ENCODE results near the gene NPDC1. TPM values are rescaled to one million over a fixed set of nuclear protein-coding genes. Genes with fewer than 3 reads are reported as not detected.

Gene NPDC1
- total RNA-seq, 1 donor from 2014 or later: 95.3 TPM

- DNase-seq (ENCODE audit: low spot score): no peak
Measured at GRCh38 chr9:136995772-136996311, 50.1 kb downstream of the NPDC1 start.

GRCh38 chr9:136995362-136995761, 50.6 kb downstream of the NPDC1 start:
- no peak for DNase-seq (ENCODE audit: low spot score)

GRCh38 chr9:136994888-136995230, 51.1 kb downstream of the NPDC1 start:
- no peak for DNase-seq (ENCODE audit: low spot score)

- no peak for DNase-seq (ENCODE audit: low spot score)
Measured at GRCh38 chr9:136994180-136994887, 51.6 kb downstream of the NPDC1 start.

- no peak for DNase-seq (ENCODE audit: low spot score)
Measured at GRCh38 chr9:136992819-136993369, 53.1 kb downstream of the NPDC1 start.

GRCh38 chr9:136991993-136992818, 53.8 kb downstream of the NPDC1 start, which contains the start of gene PAXX:
Gene PAXX (plus strand): TSS chr9:136992422. CDS start chr9:136992444, 22 bp downstream.
- DNase-seq (ENCODE audit: low spot score): peak; percentile 98

GRCh38 chr9:136990242-136990911, 55.6 kb downstream of the NPDC1 start:
- DNase-seq (ENCODE audit: low spot score): no peak

Other genes with a start within 250 kb of the NPDC1 start
- 0.71 TPM for gene CCDC183, start 249.8 kb downstream of the NPDC1 start, total RNA-seq
- gene RABL6, start 238.2 kb downstream of the NPDC1 start, total RNA-seq: 54.9 TPM
- 1.00 TPM for gene AJM1, start 203.7 kb downstream of the NPDC1 start, total RNA-seq
- 89.6 TPM for gene PHPT1, start 196.8 kb downstream of the NPDC1 start, total RNA-seq
- 1.6 TPM for gene MAMDC4, start 193.8 kb downstream of the NPDC1 start, total RNA-seq
- 215 TPM for gene EDF1, start 179.9 kb downstream of the NPDC1 start, total RNA-seq
- gene TRAF2, start 159.7 kb downstream of the NPDC1 start, total RNA-seq: 8.8 TPM
- gene FBXW5, start 101.4 kb downstream of the NPDC1 start, total RNA-seq: 95.2 TPM
- gene C8G, start 100.9 kb downstream of the NPDC1 start, total RNA-seq: not detected
- not detected for gene LCN12, start 93.9 kb downstream of the NPDC1 start, total RNA-seq
- 249 TPM for gene PTGDS, start 68.7 kb downstream of the NPDC1 start, total RNA-seq
- gene LCNL1, start 63.2 kb downstream of the NPDC1 start, total RNA-seq: 0.71 TPM
- 29.4 TPM for gene PAXX, start 53.8 kb downstream of the NPDC1 start, total RNA-seq
- 1.6 TPM for gene CLIC3, start 49.6 kb downstream of the NPDC1 start, total RNA-seq
- 47.2 TPM for gene ABCA2, start 17.9 kb downstream of the NPDC1 start, total RNA-seq
- 0.55 TPM for gene FUT7, start 14.1 kb downstream of the NPDC1 start, total RNA-seq
- gene ENTPD2, start 7.9 kb upstream of the NPDC1 start, total RNA-seq: not detected
- 0.42 TPM for gene SAPCD2, start 24.4 kb upstream of the NPDC1 start, total RNA-seq
- 28.1 TPM for gene UAP1L1, start 31.3 kb upstream of the NPDC1 start, total RNA-seq
- 33.0 TPM for gene MAN1B1, start 40.8 kb upstream of the NPDC1 start, total RNA-seq
- 150 TPM for gene DPP7, start 68.6 kb upstream of the NPDC1 start, total RNA-seq
- not detected for gene GRIN1, start 93.0 kb upstream of the NPDC1 start, total RNA-seq
- not detected for gene LRRC26, start 123.9 kb upstream of the NPDC1 start, total RNA-seq
- not detected for gene TMEM210, start 125.9 kb upstream of the NPDC1 start, total RNA-seq
- gene ANAPC2, start 142.4 kb upstream of the NPDC1 start, total RNA-seq: 39.3 TPM
- gene SSNA1, start 142.5 kb upstream of the NPDC1 start, total RNA-seq: 53.3 TPM
- 5.1 TPM for gene TPRN, start 154.6 kb upstream of the NPDC1 start, total RNA-seq
- 24.8 TPM for gene TMEM203, start 159.5 kb upstream of the NPDC1 start, total RNA-seq
- 10.4 TPM for gene NDOR1, start 159.5 kb upstream of the NPDC1 start, total RNA-seq
- 5.9 TPM for gene RNF208, start 176.1 kb upstream of the NPDC1 start, total RNA-seq
- gene CYSRT1, start 179.0 kb upstream of the NPDC1 start, total RNA-seq: 0.42 TPM
- gene RNF224, start 181.3 kb upstream of the NPDC1 start, total RNA-seq: not detected
- gene SLC34A3, start 184.7 kb upstream of the NPDC1 start, total RNA-seq: not detected
- gene TUBB4B, start 195.1 kb upstream of the NPDC1 start, total RNA-seq: 298 TPM
- not detected for gene STPG3, start 205.1 kb upstream of the NPDC1 start, total RNA-seq
- 39.2 TPM for gene NELFB, start 209.2 kb upstream of the NPDC1 start, total RNA-seq
- gene TOR4A, start 231.5 kb upstream of the NPDC1 start, total RNA-seq: 9.2 TPM